Measurements from ENCODE around the gene VPS26C.
"Not testable (repeated sequence)": the region's sequence is repeated elsewhere in the genome, so short reads cannot be mapped to it uniquely, and the experiment has no call there.

VPS26C gene

GRCh38 chr21:37267269-37268185, at the start of gene VPS26C:
Gene VPS26C, minus strand, starts transcription at chr21:37267334. Its CDS starts 40 bp downstream, at chr21:37267294.
- DNase-seq, result peak; percentile 99

GRCh38 chr21:37316072-37316471, 48.9 kb upstream of the VPS26C start:
- not testable (repeated sequence) for DNase-seq

DNA sequence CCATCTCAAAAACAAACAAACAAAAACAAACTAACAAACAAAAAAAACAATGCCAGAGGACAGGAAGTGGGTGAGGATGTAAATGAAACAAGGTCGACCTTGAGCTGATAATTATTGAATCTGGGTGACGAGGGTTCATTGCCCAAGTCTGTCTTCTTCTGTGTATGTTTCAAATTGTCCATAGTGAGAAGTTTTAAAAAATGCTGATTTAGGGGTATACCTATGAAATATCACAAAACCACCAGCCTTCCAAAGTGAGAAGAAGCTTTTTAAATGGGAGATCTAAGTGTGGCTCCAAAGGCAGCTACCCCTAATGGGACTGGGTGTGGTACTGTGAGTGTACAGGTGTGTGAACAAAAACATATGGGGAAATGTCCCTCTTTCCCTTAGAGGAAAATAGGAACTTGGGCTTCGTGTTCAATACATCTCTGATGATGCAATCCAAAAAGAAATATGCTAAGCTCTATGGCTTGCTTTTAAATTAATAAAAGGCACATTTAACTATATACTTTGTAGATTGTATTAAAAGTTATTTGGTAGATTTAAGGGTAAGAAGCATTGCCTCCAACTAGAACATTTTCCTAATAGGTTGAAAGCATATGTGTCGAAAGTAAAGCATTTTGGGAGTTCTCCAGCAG, 33.1 kb upstream of the VPS26C start:
- no peak for DNase-seq

DNA sequence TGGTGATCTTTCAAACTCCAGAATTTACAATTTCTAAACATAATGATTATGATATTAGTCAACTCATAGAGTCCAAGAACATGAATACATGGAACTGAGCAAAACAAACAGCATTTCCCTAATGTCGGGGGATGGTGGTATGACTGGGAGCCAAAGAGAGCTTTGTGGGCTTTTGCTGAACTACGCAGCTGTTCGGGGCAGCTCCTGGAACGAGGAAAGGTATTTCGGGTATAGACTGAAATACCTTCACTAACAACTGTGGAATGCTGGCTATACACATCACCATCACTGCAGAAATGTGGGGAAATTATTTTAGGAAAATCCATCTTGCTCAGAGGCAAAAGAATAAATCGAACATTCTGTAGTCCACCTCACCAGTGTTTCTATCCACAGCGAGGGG, 30.2 kb upstream of the VPS26C start:
- DNase-seq, result no peak

DNA sequence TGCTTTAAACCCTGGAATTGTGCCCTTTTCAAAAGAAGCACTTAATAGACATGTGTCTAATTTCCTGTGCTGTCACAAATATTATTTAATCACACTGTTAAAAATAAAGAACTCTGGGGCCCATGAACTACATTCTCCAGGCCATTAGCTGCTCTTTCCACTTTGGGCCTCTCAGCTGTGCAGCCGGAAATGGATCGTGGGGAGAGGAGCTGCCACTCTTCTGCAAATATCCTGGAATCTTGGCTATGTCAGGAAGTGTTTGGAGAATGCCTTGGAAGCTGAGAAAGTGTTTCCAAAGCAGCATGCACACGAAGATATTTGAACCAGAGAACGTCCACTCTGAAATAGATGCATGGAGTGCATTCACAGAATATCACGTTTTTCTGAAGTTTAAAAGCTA, 27.5 kb upstream of the VPS26C start:
- no peak for DNase-seq

DNA sequence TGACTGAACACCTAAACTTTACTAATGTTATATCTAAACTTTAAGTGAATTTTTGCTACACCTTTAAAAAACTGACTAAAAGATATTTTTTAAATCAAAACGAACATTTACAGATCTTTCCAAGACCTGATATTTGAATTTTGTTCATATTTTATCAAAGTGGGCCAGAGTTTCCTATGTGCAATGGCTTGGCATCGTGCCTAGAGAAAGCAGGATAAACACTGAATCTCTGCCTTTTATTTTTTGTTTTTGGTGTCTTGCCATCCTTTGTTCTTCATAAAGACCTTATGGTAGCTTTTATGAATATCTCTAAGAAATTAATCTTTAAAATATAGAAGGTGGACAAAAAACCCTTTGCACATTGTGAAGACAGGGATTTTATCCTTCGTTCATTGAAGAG, 25.8 kb upstream of the VPS26C start:
- no peak for DNase-seq

DNA sequence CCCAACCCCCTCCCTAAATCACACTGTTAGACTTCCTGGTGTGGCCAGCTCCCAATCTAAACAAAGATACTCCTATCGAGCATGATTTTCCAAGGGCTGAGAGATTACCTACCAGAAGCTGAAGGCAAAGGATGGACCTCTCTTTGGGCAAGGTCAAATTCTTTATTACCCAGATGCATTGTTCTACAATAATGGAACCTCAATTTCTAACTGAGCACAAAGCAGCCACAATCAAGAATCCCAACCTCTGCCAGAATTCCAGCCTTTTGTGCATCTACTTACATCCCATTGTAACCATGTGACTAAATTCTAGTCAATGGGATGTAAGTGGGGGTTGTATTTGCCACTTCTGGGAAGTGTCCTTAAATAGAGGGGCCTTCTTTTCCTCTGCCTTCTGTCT, 24.9 kb upstream of the VPS26C start:
- DNase-seq, result no peak

GRCh38 chr21:37283191-37283710, 16.1 kb upstream of the VPS26C start:
- DNase-seq, result not testable (repeated sequence)

- DNase-seq, result peak; percentile 7
Measured at GRCh38 chr21:37282602-37283001, 15.5 kb upstream of the VPS26C start.

DNA sequence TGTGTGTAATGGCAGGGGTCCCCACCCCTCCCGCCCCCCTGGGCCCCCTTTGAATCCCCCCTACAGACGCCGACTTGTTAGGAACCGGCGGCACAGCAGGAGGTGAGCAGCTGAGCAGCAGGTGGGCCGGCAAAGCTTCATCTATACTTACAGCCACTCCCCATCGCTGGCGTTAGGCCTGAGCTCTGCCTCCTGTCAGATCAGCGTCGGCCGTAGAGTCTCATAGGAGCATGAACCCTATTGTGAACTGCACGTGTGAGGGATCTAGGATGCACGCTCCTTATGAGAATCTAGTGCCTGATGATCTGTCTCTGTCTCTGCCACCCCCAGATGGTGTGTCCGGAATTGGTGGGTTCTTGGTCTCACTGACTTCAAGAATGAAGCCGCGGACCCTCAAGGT, 14.9 kb upstream of the VPS26C start:
- no peak for DNase-seq

DNA sequence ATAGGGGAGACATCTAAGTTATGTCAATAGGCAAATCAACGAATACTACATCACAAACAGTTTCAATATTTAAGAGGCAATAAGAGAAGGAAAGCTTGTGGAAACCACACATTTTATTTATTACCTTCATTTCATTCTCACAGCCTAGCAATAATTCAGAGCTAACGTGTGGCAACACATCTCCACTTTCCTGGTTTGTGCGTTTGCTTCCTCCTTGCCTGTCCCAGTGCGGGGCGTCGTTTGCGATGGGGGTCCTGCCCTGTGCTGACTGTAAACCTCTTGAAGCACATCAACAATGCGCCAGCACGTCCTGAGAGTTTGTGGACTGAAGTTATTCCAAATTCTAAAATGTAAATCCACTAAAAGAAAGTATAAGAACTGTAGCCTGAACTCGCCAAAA, 14.4 kb upstream of the VPS26C start:
- DNase-seq, result no peak

- DNase-seq, result not testable (repeated sequence)
Measured at GRCh38 chr21:37279271-37279670, 12.1 kb upstream of the VPS26C start.

GRCh38 chr21:37278199-37278598, 11.1 kb upstream of the VPS26C start:
- DNase-seq, result no peak

- no peak for DNase-seq
Measured at GRCh38 chr21:37276377-37276776, 9.2 kb upstream of the VPS26C start.

DNA sequence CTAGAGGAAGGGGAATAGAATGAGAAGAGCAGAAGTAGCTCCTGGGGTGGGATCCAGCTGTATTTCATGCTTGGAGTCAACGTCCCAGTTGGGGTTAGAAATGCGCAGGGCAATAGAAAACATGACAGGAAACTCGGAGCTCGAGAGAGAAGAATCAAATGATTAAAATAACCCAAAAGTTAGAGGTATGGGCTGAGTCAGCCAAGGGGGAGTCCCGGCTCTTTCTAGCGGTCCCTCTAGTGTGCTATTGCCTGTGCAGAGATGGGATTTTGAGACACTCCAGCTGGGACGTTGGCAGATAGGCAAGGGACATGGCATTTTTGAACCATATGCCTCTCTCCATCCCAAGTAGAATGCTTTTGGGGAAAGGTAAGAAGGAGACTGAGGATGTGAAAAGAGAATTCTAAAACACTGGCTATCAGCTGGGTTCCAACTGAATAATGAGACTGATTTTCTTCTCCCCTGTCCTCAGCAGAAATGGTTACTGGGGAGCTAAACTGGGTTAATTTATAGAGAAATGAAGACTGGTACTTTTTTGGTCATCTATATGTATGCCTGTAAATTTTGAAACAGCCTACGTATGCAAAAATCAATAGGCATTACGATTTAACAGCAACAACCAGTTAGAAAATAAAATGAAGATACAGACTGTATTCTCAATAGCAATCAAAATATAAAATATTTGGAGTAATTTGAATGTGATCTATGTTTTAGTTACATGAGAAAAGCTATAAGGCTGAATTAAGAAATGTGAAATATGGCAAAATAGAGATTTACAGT, 7.0 kb upstream of the VPS26C start:
- DNase-seq, result no peak

- DNase-seq, result no peak
Measured at GRCh38 chr21:37273440-37273839, 6.3 kb upstream of the VPS26C start.

DNA sequence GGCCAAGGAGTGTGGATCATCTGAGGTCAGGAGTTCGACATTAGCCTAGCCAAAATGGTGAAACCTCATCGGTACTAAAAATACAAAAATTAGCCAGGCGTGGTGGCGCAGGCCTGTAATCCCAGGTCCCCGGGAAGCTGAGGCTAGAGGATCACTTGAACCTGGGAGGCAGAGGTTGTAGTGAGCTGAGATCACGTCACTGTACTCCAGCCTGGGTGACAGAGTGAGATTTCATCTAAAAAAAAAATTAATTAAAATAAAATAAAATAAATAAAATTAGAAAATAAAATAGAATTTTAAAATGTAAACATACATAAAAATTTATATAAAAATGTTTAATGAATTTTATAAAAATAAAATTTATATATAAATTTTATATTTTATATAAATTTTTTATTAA, 5.8 kb upstream of the VPS26C start:
- no peak for DNase-seq

- no peak for DNase-seq
Measured at GRCh38 chr21:37270576-37271365, 3.6 kb upstream of the VPS26C start.

DNA sequence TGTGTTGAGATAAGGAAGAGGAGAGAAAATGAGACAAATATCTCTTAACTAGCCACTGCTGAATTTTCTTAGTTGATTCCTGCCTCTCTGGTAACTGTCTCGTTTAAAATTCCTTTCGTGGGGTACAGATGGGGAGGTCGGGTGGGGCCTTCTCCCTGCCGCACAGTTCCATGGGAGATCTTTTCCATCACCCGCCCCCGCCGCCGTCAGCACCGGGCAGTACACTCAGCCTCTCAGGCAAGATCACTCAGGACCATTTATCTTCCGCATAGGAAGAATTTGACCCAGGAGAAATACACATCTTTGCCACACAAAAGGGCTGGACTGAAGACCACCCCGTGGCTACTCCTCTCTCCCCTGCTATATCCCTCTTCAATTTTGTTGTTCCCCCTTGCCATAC, 2.3 kb upstream of the VPS26C start:
- DNase-seq, result no peak

- DNase-seq, result no peak
Measured at GRCh38 chr21:37268186-37268503, 1.0 kb upstream of the VPS26C start.

DNA sequence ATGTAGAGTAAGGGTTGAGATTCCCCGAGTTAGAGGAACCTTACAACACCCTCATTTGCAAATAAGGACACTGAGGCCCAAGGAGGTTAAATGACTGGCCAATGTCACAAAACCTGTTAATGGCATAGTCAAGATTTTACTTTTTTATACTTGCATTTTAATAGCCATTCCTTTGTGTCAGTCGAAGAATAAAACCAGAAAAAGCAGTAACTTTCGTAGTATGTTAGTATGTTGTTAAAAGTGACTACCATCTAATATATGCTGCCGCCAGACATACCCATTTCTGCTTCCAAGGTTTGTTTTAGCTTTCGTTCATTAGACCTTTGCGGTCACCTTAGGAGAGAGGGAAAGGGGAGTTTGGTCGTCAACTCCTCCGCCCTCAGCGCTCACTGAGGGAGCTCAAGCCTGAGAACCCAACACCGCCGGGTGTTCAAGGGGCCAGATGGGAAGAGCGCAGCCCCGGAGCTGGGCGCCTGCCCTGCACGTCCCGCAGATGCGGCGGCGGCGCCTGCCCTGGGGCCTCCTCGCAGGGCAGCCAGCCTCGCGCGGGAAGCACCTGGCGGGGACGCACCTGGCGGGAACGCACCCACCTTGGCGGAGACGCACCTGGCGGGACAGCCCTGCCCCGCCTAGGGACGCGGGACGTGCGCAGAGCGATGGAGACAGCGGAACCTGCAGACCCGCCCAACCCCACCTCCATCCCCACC, 466 bp downstream of the VPS26C start:
- no peak for DNase-seq

- no peak for DNase-seq
Measured at GRCh38 chr21:37264808-37265207, 2.3 kb downstream of the VPS26C start.
